Testis (tissue), 5 donors: ENCODE results near the gene CD164. TPM values are rescaled to one million over a fixed set of nuclear protein-coding genes. Genes with fewer than 3 reads are reported as not detected.
A peak's percentile ranks its signal among the peaks of the same experiment; 100 is the strongest.

Source experiments
- DNase-seq: peaks from one replicate; pipeline ENCODE4 v3.0.0-alpha.2; 2019
- H3K27ac ChIP-seq, 2 donors: fragments of 200-600 bp; sonication (generic); one replicate each; pipeline ENCODE4 v1.5.1; 2019
- H3K27me3 ChIP-seq: fragments of 200-600 bp; sonication (generic); one replicate; pipeline ENCODE4 v1.5.1; 2019
- H3K36me3 ChIP-seq: fragments of 200-600 bp; sonication (generic); one replicate; pipeline ENCODE4 v1.5.1; 2017; ENCODE audit warnings: low read depth; ENCODE audit errors: missing control alignments
- H3K4me1 ChIP-seq: fragments of 200-600 bp; sonication (generic); one replicate; pipeline ENCODE4 v1.5.1; 2019
- H3K4me3 ChIP-seq, 2 donors: fragments of 200-600 bp; sonication (generic); one replicate each; pipeline ENCODE4 v1.5.1; 2017 to 2019
- H3K9me3 ChIP-seq: fragments of 200-600 bp; sonication (generic); one replicate; pipeline ENCODE4 v1.5.1; 2017
- POLR2A ChIP-seq: fragments of 450-650 bp; IDR thresholded peaks from one replicate; pipeline ENCODE4 v1.6.1; 2017; ENCODE audit warnings: antibody characterized with exemption, mild to moderate bottlenecking, moderate library complexity
- WGBS, 2 donors: methylation state at CpG; one replicate each; pipeline ENCODE4 v1.1.5; 2018; 5-methylcytosine and 5-hydroxymethylcytosine counted together
- intact Hi-C: fragments of 100-400 bp; cut with DNase I; formaldehyde crosslinking; loops from one replicate; pipeline ENCODE4 v1.15.1; 2023; ENCODE audit warnings: low total_unique reads
- long read RNA-seq, 2 donors: transcript quantifications; one replicate each; lab custom pipeline, GENCODE V29; 2026
- polyA plus RNA-seq: library from polyadenylated mRNA; stranded (reverse); fragments of 350-450 nt; fragmentation: Illumina TruSeq; extraction: RNeasy Lipid Tissue Mini Kit (QIAGEN cat#74804); gene quantifications from one replicate; pipeline ENCODE4 v1.2.3, GENCODE V29; 2014; ENCODE audit warnings: low read depth, low replicate concordance; ENCODE audit not compliant: insufficient read depth
- total RNA-seq, 2 donors: library from RNA; depleted of rRNA; stranded (reverse); fragments of >200 nt; gene quantifications; one replicate each; pipeline ENCODE4 v1.2.3, GENCODE V29; 2016
- TF ChIP-seq, protein P1 (sequence below), 3 experiments: fragments of 450-650 bp in 2 of 3; fragments of 200-600 bp in 1 of 3; sonication (generic) in 1 of 3; IDR thresholded peaks; one replicate each; pipeline ENCODE4 v1.5.1; 2016 to 2019; ENCODE audit warnings: antibody characterized with exemption in 3 of 3, mild to moderate bottlenecking in 2 of 3, moderate library complexity in 1 of 3

CD164 gene
- total RNA-seq (100 to 1,000 TPM; 219 to 232 TPM), polyA plus RNA-seq (209 TPM)
- long read RNA-seq, donor 1, full-length matches to known transcripts, result 167 of 167 reads
- long read RNA-seq, donor 1, partial matches to known transcripts, result 0 of 167 reads
- long read RNA-seq, donor 1, other reads (novel, unspliced or antisense), result 0 of 167 reads
- long read RNA-seq, donor 2, full-length matches to known transcripts, result 146 of 146 reads
- long read RNA-seq, donor 2, partial matches to known transcripts, result 0 of 146 reads
- long read RNA-seq, donor 2, other reads (novel, unspliced or antisense), result 0 of 146 reads

DNA sequence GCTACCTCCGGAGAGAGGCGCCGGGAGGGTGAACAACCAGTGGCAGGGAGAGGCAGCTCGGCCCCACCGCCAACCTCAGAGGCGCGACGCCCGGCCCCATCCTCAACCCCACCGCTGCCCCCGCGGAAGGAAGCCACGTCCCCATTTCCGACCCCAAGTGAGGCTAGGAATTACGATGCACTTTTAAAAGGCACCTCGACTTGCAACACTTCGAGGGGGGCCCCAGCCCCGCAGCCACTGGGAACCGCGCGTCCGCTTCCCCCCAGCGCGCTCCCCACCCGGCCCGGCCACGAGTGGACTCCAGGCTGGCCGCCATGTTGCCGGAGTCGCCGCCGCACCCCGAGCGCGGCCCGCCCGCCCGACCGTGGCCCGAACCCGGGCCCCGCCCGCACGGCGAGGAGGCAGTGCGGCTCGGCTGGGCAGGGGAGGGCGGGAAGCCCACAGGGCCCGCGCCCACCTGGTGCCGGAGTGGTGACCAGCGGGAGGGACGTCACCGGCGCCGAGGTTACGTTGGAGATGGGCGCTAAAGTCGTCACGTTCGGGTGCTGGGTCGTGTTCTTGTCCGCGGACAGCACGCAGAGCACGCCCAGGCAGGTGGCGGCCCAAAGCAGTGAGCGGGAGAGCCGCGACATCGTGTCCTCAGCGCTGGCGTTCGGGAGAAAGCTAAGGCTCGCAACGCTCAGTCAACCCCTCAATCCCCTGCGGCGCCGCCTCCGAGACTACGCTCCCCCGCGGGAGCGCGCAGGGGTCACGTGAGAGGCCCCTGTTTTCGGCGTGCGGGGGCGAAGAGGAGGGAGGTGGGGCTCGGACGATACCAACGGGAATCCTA is at the start of gene CD164:
CD164 (minus strand) TSS at position 721 of the 829 bp plus-strand sequence; CDS start at position 632, 89 bp downstream.
- peak within 1 kb of the TSS; percentile 98 to 99 for H3K4me3 ChIP-seq
- peaks cover 30% of the 10 kb centered on the region for H3K4me1 ChIP-seq
- intact Hi-C loops, result loop anchor here (10.0 kb wide), 1 partner anchor 197 kb away; no protein-coding TSS in a partner anchor
- no peaks in the 10 kb centered on the region for H3K36me3 ChIP-seq
- H3K9me3 ChIP-seq, result no peaks in the 10 kb centered on the region
- peak; percentile 82 for TF ChIP-seq POLR2A
- TF ChIP-seq, protein P1, sequence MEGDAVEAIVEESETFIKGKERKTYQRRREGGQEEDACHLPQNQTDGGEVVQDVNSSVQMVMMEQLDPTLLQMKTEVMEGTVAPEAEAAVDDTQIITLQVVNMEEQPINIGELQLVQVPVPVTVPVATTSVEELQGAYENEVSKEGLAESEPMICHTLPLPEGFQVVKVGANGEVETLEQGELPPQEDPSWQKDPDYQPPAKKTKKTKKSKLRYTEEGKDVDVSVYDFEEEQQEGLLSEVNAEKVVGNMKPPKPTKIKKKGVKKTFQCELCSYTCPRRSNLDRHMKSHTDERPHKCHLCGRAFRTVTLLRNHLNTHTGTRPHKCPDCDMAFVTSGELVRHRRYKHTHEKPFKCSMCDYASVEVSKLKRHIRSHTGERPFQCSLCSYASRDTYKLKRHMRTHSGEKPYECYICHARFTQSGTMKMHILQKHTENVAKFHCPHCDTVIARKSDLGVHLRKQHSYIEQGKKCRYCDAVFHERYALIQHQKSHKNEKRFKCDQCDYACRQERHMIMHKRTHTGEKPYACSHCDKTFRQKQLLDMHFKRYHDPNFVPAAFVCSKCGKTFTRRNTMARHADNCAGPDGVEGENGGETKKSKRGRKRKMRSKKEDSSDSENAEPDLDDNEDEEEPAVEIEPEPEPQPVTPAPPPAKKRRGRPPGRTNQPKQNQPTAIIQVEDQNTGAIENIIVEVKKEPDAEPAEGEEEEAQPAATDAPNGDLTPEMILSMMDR (IDR thresholded peaks at IDR 0.05), result no peak
- H3K27me3 ChIP-seq, result no peaks in the 10 kb centered on the region
- H3K27ac ChIP-seq, result peak within 1 kb of the TSS; percentile 99 to 100
- peak; percentile 95 for DNase-seq
- 1% methylated on average over 29 to 51 of the region's 93 CpGs for WGBS, 2 donors

DNA sequence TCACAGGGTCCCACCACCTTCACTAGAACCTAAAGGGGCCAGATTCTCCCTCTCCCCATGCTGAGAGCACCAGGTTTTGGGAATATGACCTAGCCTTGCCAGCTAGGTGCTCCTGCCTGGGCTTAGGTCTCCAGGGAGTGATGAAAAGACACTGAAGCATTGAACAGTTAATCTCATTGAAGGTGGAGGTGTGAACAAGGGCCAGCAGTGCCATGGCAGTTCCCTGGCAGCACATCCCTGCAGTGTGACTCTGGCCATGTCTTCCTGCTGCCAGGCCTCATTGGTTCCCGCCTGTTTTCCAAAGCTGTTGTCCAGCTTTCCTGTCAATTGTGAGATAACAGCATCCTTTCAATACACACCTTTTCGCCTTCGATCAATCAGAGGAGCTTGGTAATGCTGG is 47.2 kb upstream of the CD164 start:
- WGBS, 2 donors, result 96 to 97% methylated on average over 3 of the region's 3 CpGs
- Histone ChIP-seq H3K4me3 (no peak overlapping the region), H3K9me3 (no peaks in the 10 kb centered on the region), H3K27me3 (no peaks in the 10 kb centered on the region), H3K36me3 (no peaks in the 10 kb centered on the region), H3K27ac (no peak overlapping the region), H3K4me1 (no peaks in the 10 kb centered on the region)
- TF ChIP-seq, protein P1 (IDR thresholded peaks at IDR 0.05), result no peak
- TF ChIP-seq POLR2A, result no peak
- intact Hi-C loops, result no loop called here
- no peak for DNase-seq

DNA sequence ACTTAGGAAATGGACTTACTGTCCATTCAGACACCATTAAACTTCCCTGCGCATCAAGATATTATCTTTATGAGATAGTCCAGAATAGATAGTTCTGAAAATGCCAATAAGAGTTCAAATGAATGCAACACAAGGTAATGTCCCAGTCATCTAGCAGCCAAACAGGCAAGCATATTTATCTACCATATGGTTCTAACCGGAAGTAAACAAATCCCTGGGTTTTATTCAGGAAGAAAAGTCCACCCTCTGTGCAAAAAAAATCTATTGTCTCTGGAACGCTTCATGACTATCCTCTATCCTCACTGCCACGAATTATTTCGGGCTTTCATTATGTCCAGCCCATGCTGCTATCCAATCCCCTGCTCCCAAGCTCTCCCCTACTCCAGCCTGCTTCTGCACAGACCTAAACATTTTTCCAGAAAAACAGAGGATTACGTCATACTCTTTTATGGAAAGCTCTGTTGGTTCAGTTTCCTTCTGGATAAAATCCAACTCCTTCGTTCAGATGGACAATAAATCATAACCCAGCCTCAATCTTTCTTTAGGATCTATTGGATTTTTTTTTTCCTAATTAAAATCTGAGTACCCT is 46.7 kb upstream of the CD164 start:
- intact Hi-C loops, result no loop called here
- no peak for TF ChIP-seq POLR2A
- TF ChIP-seq, protein P1 (IDR thresholded peaks at IDR 0.05), result no peak
- Histone ChIP-seq H3K27ac (no peak overlapping the region), H3K9me3 (no peaks in the 10 kb centered on the region), H3K27me3 (no peaks in the 10 kb centered on the region), H3K4me3 (no peak overlapping the region), H3K36me3 (no peaks in the 10 kb centered on the region), H3K4me1 (no peaks in the 10 kb centered on the region)
- DNase-seq, result no peak
- WGBS, 2 donors, result 53 to 59% methylated on average over 7 of the region's 7 CpGs

DNA sequence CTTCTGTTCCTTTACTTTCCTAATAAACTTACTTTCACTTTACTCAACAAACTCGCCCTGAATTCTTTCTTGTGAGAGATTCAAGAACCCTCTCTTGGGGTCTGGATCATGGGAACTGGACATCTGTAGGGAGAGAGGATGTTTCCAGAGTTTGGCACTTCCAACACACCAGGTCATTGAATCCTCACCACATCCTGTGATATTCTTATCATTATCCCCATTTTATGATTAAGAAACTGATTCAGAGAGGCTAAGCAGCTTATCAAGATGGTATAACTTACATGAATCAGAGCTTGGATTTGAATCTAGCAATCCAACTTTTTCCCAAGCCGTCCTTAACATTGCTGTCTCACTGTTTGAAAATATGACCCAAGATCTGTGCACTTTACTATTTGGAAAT is 42.7 kb upstream of the CD164 start:
- TF ChIP-seq POLR2A, result no peak
- TF ChIP-seq, protein P1 (IDR thresholded peaks at IDR 0.05), result no peak

More for the DNA sequence above, 42.7 kb upstream of the CD164 start:
- WGBS, 2 donors, result 93 to 94% methylated on average over 2 of the region's 2 CpGs
- no peaks in the 10 kb centered on the region for H3K9me3 ChIP-seq
- no peaks in the 10 kb centered on the region for H3K4me1 ChIP-seq
- no peak for DNase-seq
- H3K36me3 ChIP-seq, result no peaks in the 10 kb centered on the region
- no peak overlapping the region for H3K27ac ChIP-seq
- H3K27me3 ChIP-seq, result no peaks in the 10 kb centered on the region
- no peak overlapping the region for H3K4me3 ChIP-seq
- intact Hi-C loops, result no loop called here
